K562 (cell line): ENCODE results near the gene PNPO. TPM values are rescaled to one million over a fixed set of nuclear protein-coding genes. Genes with fewer than 3 reads are reported as not detected.

ENCODE experiments used
- ASH1L ChIP-seq: fragments of 450-650 bp; IDR thresholded peaks from 2 replicates; pipeline ENCODE4 v1.6.1; 2018; ENCODE audit warnings: borderline replicate concordance, mild to moderate bottlenecking, low read depth; ENCODE audit not compliant: partially characterized antibody
- FOXO4 ChIP-seq: fragments of 450-650 bp; formaldehyde crosslinking; IDR thresholded peaks from 2 replicates; pipeline ENCODE4 v1.4.0; 2020; ENCODE audit warnings: mild to moderate bottlenecking, moderate library complexity
- FUS ChIP-seq: fragments of 200-400 bp; formaldehyde crosslinking; optimal IDR thresholded peaks from 2 replicates; pipeline ENCODE3; 2017; ENCODE audit warnings: low read depth, low read length
- HDAC1 ChIP-seq, 2 experiments: fragments of 450-650 bp; IDR thresholded peaks; 2 replicates each; pipeline ENCODE4 v1.6.1; 2016 to 2017; ENCODE audit warnings: inconsistent platforms in 1 of 2, mild to moderate bottlenecking in 1 of 2, moderate library complexity in 1 of 2
- IRF9 ChIP-seq: fragments of 450-650 bp; IDR thresholded peaks from 2 replicates; pipeline ENCODE4 v1.6.1; 2016; ENCODE audit warnings: missing biosample characterization, missing genetic modification characterization
- KLF6 ChIP-seq: fragments of 250-450 bp; sonication (Bioruptor Pico); IDR thresholded peaks from 2 replicates; pipeline ENCODE4 v1.4.0; 2020; ENCODE audit warnings: mild to moderate bottlenecking, moderate library complexity, borderline replicate concordance
- MEF2A ChIP-seq: IDR thresholded peaks from 2 replicates; pipeline ENCODE4 v1.6.1; 2011; ENCODE audit warnings: low read depth, mild to moderate bottlenecking, low read length, moderate library complexity; ENCODE audit not compliant: control insufficient read depth
- PML ChIP-seq: IDR thresholded peaks from 2 replicates; pipeline ENCODE4 v1.6.1; 2012; ENCODE audit warnings: low read length, inconsistent platforms
- POLR2B ChIP-seq: fragments of 450-650 bp; IDR thresholded peaks from 2 replicates; pipeline ENCODE4 v1.6.1; 2018; ENCODE audit warnings: low read depth; ENCODE audit not compliant: partially characterized antibody
- SAFB2 ChIP-seq: fragments of 200-400 bp; formaldehyde crosslinking; IDR thresholded peaks from 2 replicates; pipeline ENCODE4 v1.6.1; 2018; ENCODE audit warnings: borderline replicate concordance, low read length, low read depth, moderate library complexity; ENCODE audit not compliant: severe bottlenecking
- SIRT6 ChIP-seq: IDR thresholded peaks from one replicate; pipeline ENCODE4 v1.6.1; 2012; ENCODE audit warnings: low read depth, mild to moderate bottlenecking, control low read depth, inconsistent platforms, low read length, moderate library complexity
- SMARCA5 ChIP-seq: fragments of 450-650 bp; IDR thresholded peaks from 2 replicates; pipeline ENCODE4 v1.6.1; 2016
- SRF ChIP-seq, 2 experiments: fragments of 250-450, 450-650 bp in 1 of 2; sonication (Bioruptor Pico) in 1 of 2; sonication (generic) in 1 of 2; formaldehyde crosslinking; IDR thresholded peaks; 2 replicates each; pipeline versions ENCODE4 v1.5.0 to v1.5.1; 2020 to 2022; ENCODE audit warnings: mild to moderate bottlenecking in 1 of 2, missing genetic modification reagents in 1 of 2
- TRIM24 ChIP-seq, 2 experiments: fragments of 450-650 bp; IDR thresholded peaks; 2 replicates each; pipeline ENCODE4 v1.6.1; 2016
- YY1 ChIP-seq, 3 experiments: IDR thresholded peaks; 2 replicates each; pipeline ENCODE4 v1.6.1; 2011; ENCODE audit warnings: low read length in 2 of 3, mild to moderate bottlenecking in 2 of 3, moderate library complexity in 2 of 3, borderline replicate concordance in 1 of 3, control low read depth in 1 of 3, low read depth in 1 of 3; ENCODE audit not compliant: insufficient read depth in 3 of 3, insufficient replicate concordance in 2 of 3, control insufficient read depth in 1 of 3, insufficient read length in 1 of 3; ENCODE audit errors: extremely low read depth in 1 of 3
- ZNF436 ChIP-seq: fragments of 250-450, 450-650 bp; sonication (Bioruptor Pico); formaldehyde crosslinking; IDR thresholded peaks from 2 replicates; pipeline ENCODE4 v1.7.0; 2020; ENCODE audit warnings: mild to moderate bottlenecking
- polyA plus RNA-seq, 8 experiments: library from polyadenylated mRNA; depleted of rRNA in 4 of 8; stranded (reverse) in 5 of 8; unstranded in 3 of 8; fragments of >200 nt; fragmentation: Nextera tagmentation in 2 of 8; fragmentation: Illumina TruSeq in 1 of 8; extraction: Ambion mirVana in 2 of 8; extraction: Trizol in 1 of 8; gene quantifications; 2 replicates each; pipeline versions ENCODE4 v1.2.1 to v1.2.3, GENCODE V29; 2011 to 2014; ENCODE audit warnings: inconsistent platforms in 1 of 8, missing spikeins in 1 of 8
- total RNA-seq, 7 experiments: library from RNA; depleted of rRNA in 6 of 7; stranded (reverse); fragments of >200 nt in 6 of 7; fragmentation: Illumina TruSeq in 2 of 7; extraction: Trizol in 2 of 7; gene quantifications; 2 replicates each; pipeline versions ENCODE4 v1.2.1 to v1.2.3, GENCODE V29; 2011 to 2021; ENCODE audit warnings: low replicate concordance in 1 of 7
- TF ChIP-seq, protein P1 (sequence below), 2 experiments: fragments of 450-650 bp; formaldehyde crosslinking in 1 of 2; IDR thresholded peaks; 2 replicates each; pipeline versions ENCODE4 v1.4.0 to v1.6.1; 2014 to 2020; ENCODE audit warnings: mild to moderate bottlenecking in 2 of 2, borderline replicate concordance in 1 of 2, low read depth in 1 of 2

Gene PNPO
- total and polyA plus RNA-seq, 9 of the 15 experiments (the other 6 are each of a cell fraction or from before 2014, with no cell fraction given), result 16.6 to 39.0 (median 27.4) TPM

DNA sequence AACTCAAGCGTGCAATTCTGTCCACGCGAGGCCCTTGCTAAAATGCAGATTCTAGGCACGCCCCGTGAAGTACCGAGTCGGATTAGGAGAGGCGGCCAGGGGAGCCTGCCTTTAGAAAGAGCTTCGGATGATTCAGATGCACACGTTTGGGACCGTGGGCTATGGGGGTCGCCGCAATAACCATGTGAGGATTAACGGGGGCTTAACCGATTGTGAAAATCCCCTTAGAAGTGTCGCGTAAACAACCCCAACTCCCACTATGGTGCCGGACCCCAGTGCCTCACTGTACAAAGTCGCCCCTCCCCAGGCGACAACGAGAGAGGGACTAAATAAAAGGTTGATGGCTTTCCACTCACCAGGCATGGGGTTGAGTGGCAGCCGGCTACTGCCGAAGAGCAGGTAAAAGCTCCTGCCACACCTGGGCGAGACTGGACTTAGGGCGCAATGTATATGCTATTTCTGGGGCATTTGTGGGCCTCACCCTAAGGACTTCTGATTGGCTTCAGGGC is 46.0 kb upstream of the PNPO start (continued):
- peak; percentile 52; the same call in 1 of the 2 replicates for TF ChIP-seq ZNF436 (CRISPR knock-in tag)
- no peak for TF ChIP-seq TRIM24 (IDR thresholded peaks at IDR 0.05)
- TF ChIP-seq PML, result peak; percentile 83
- peak; percentile 69; the same call in 1 of the 2 replicates for TF ChIP-seq KLF6 (CRISPR knock-in tag)
- peak in 1 of 2 experiments; percentile 35; a peak in 1 of 4 replicates for TF ChIP-seq HDAC1 (IDR thresholded peaks at IDR 0.05)
- TF ChIP-seq YY1 (IDR thresholded peaks at IDR 0.05; ENCODE audit: borderline replicate concordance in 1 of 3, control insufficient read depth in 1 of 3, extremely low read depth in 1 of 3, insufficient read depth in 3 of 3, insufficient read length in 1 of 3, insufficient replicate concordance in 2 of 3, low read depth in 1 of 3, low read length in 2 of 3), result peak in 2 of 3 experiments; percentile 55 to 63
- peak; percentile 87 for TF ChIP-seq MEF2A
- TF ChIP-seq POLR2B, result peak; percentile 92
- TF ChIP-seq, protein P1, sequence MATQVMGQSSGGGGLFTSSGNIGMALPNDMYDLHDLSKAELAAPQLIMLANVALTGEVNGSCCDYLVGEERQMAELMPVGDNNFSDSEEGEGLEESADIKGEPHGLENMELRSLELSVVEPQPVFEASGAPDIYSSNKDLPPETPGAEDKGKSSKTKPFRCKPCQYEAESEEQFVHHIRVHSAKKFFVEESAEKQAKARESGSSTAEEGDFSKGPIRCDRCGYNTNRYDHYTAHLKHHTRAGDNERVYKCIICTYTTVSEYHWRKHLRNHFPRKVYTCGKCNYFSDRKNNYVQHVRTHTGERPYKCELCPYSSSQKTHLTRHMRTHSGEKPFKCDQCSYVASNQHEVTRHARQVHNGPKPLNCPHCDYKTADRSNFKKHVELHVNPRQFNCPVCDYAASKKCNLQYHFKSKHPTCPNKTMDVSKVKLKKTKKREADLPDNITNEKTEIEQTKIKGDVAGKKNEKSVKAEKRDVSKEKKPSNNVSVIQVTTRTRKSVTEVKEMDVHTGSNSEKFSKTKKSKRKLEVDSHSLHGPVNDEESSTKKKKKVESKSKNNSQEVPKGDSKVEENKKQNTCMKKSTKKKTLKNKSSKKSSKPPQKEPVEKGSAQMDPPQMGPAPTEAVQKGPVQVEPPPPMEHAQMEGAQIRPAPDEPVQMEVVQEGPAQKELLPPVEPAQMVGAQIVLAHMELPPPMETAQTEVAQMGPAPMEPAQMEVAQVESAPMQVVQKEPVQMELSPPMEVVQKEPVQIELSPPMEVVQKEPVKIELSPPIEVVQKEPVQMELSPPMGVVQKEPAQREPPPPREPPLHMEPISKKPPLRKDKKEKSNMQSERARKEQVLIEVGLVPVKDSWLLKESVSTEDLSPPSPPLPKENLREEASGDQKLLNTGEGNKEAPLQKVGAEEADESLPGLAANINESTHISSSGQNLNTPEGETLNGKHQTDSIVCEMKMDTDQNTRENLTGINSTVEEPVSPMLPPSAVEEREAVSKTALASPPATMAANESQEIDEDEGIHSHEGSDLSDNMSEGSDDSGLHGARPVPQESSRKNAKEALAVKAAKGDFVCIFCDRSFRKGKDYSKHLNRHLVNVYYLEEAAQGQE (IDR thresholded peaks at IDR 0.05; ENCODE audit: borderline replicate concordance), result no peak
- TF ChIP-seq, protein P1 (CRISPR knock-in tag; IDR thresholded peaks at IDR 0.05; ENCODE audit: low read depth), result 0 out of 2 replicates have a peak, but pooled peaks have one; percentile 10
- no peak for TF ChIP-seq SAFB2
- TF ChIP-seq ASH1L, result no peak
- no peak for TF ChIP-seq SMARCA5
- no peak for TF ChIP-seq SIRT6
- TF ChIP-seq FOXO4 (CRISPR knock-in tag), result no peak
- peak in 1 of 2 experiments; percentile 34; a peak in 1 of 4 replicates for TF ChIP-seq SRF (CRISPR knock-in tag; IDR thresholded peaks at IDR 0.05)
- no peak for TF ChIP-seq IRF9
- no peak for TF ChIP-seq FUS
